MG63 (cell line): ENCODE results near the gene ITPR1. TPM values are rescaled to one million over a fixed set of nuclear protein-coding genes. Genes with fewer than 3 reads are reported as not detected.

ENCODE experiments used
- DNase-seq: peaks from one replicate; pipeline ENCODE4 v3.0.0-alpha.2; 2020
- H3K27me3 ChIP-seq: fragments of 250-450 bp; sonication (Bioruptor Pico); 2 replicates; pipeline ENCODE4 v1.5.1; 2020; ENCODE audit warnings: mild to moderate bottlenecking, moderate library complexity
- H3K36me3 ChIP-seq: fragments of 250-450 bp; sonication (Bioruptor Pico); 2 replicates; pipeline ENCODE4 v1.5.1; 2020; ENCODE audit warnings: mild to moderate bottlenecking, moderate library complexity
- H3K4me3 ChIP-seq: fragments of 250-450 bp; sonication (Bioruptor Pico); 2 replicates; pipeline ENCODE4 v1.5.1; 2020; ENCODE audit warnings: mild to moderate bottlenecking, moderate library complexity
- H3K9me3 ChIP-seq: fragments of 250-450 bp; sonication (Bioruptor Pico); 2 replicates; pipeline ENCODE4 v1.5.1; 2020; ENCODE audit warnings: mild to moderate bottlenecking, moderate library complexity
- total RNA-seq: library from RNA; depleted of rRNA; stranded (reverse); fragments of >200 nt; shearing (Covaris generic); gene quantifications from 2 replicates; pipeline ENCODE4 v1.2.3, GENCODE V29; 2014; ENCODE audit warnings: low replicate concordance

Gene ITPR1
- total RNA-seq, 1 experiment from 2014 or later, result 1.7 TPM

GRCh38 chr3:4739289-4740236 is 246.4 kb downstream of the ITPR1 start:
- H3K27me3 ChIP-seq, result no peaks in the 10 kb centered on the region
- no peak overlapping the region for H3K4me3 ChIP-seq
- H3K36me3 ChIP-seq, result no peaks in the 10 kb centered on the region
- DNase-seq, result no peak
- H3K9me3 ChIP-seq, result no peaks in the 10 kb centered on the region

GRCh38 chr3:4740397-4741105 is 247.4 kb downstream of the ITPR1 start:
- Histone ChIP-seq H3K27me3 (no peaks in the 10 kb centered on the region), H3K9me3 (no peaks in the 10 kb centered on the region), H3K36me3 (no peaks in the 10 kb centered on the region), H3K4me3 (no peak overlapping the region)
- DNase-seq, result peak; percentile 13

GRCh38 chr3:4741106-4741403 is 247.9 kb downstream of the ITPR1 start:
- Histone ChIP-seq H3K36me3 (no peaks in the 10 kb centered on the region), H3K27me3 (no peaks in the 10 kb centered on the region), H3K9me3 (no peaks in the 10 kb centered on the region), H3K4me3 (no peak overlapping the region)
- no peak for DNase-seq

- DNase-seq, result peak; percentile 79
- H3K27me3 ChIP-seq, result no peaks in the 10 kb centered on the region
- H3K9me3 ChIP-seq, result no peaks in the 10 kb centered on the region
- H3K4me3 ChIP-seq, result no peak overlapping the region
- no peaks in the 10 kb centered on the region for H3K36me3 ChIP-seq
Measured at GRCh38 chr3:4741404-4742307, 248.5 kb downstream of the ITPR1 start.

- Histone ChIP-seq H3K36me3 (no peaks in the 10 kb centered on the region), H3K9me3 (no peaks in the 10 kb centered on the region), H3K27me3 (no peaks in the 10 kb centered on the region), H3K4me3 (no peak overlapping the region)
- DNase-seq, result no peak
Measured at GRCh38 chr3:4742359-4742758, 249.2 kb downstream of the ITPR1 start.

GRCh38 chr3:4743371-4743770 is 250.2 kb downstream of the ITPR1 start:
- Histone ChIP-seq H3K4me3 (no peak overlapping the region), H3K9me3 (no peaks in the 10 kb centered on the region), H3K27me3 (no peaks in the 10 kb centered on the region), H3K36me3 (no peaks in the 10 kb centered on the region)
- DNase-seq, result no peak

- peak; percentile 11 for DNase-seq
- Histone ChIP-seq H3K9me3 (no peaks in the 10 kb centered on the region), H3K27me3 (no peaks in the 10 kb centered on the region), H3K4me3 (no peak overlapping the region), H3K36me3 (no peaks in the 10 kb centered on the region)
Measured at GRCh38 chr3:4744405-4745234, 251.5 kb downstream of the ITPR1 start.

GRCh38 chr3:4745235-4745610 is 252.1 kb downstream of the ITPR1 start:
- no peak for DNase-seq
- Histone ChIP-seq H3K4me3 (no peak overlapping the region), H3K27me3 (no peaks in the 10 kb centered on the region), H3K36me3 (no peaks in the 10 kb centered on the region), H3K9me3 (no peaks in the 10 kb centered on the region)

- Histone ChIP-seq H3K36me3 (no peaks in the 10 kb centered on the region), H3K9me3 (no peaks in the 10 kb centered on the region), H3K4me3 (no peak overlapping the region), H3K27me3 (no peaks in the 10 kb centered on the region)
- peak; percentile 48 for DNase-seq
Measured at GRCh38 chr3:4746241-4746958, 253.3 kb downstream of the ITPR1 start.

GRCh38 chr3:4748127-4748526 is 255.0 kb downstream of the ITPR1 start:
- Histone ChIP-seq H3K36me3 (no peaks in the 10 kb centered on the region), H3K9me3 (no peaks in the 10 kb centered on the region), H3K27me3 (no peaks in the 10 kb centered on the region), H3K4me3 (no peak overlapping the region)
- DNase-seq, result no peak

GRCh38 chr3:4748701-4749378 is 255.7 kb downstream of the ITPR1 start:
- no peak for DNase-seq
- H3K4me3 ChIP-seq, result no peak overlapping the region
- H3K27me3 ChIP-seq, result no peaks in the 10 kb centered on the region
- H3K9me3 ChIP-seq, result no peaks in the 10 kb centered on the region
- no peaks in the 10 kb centered on the region for H3K36me3 ChIP-seq

GRCh38 chr3:4749567-4750002 is 256.4 kb downstream of the ITPR1 start:
- DNase-seq, result no peak
- H3K27me3 ChIP-seq, result no peaks in the 10 kb centered on the region
- H3K9me3 ChIP-seq, result no peaks in the 10 kb centered on the region
- H3K36me3 ChIP-seq, result no peaks in the 10 kb centered on the region
- H3K4me3 ChIP-seq, result no peak overlapping the region

- no peaks in the 10 kb centered on the region for H3K9me3 ChIP-seq
- no peaks in the 10 kb centered on the region for H3K27me3 ChIP-seq
- no peak for DNase-seq
- H3K4me3 ChIP-seq, result no peak overlapping the region
- no peaks in the 10 kb centered on the region for H3K36me3 ChIP-seq
Measured at GRCh38 chr3:4750306-4750968, 257.3 kb downstream of the ITPR1 start.

GRCh38 chr3:4751029-4751501 is 257.9 kb downstream of the ITPR1 start:
- Histone ChIP-seq H3K36me3 (no peaks in the 10 kb centered on the region), H3K9me3 (no peaks in the 10 kb centered on the region), H3K4me3 (no peak overlapping the region), H3K27me3 (no peaks in the 10 kb centered on the region)
- DNase-seq, result no peak
